ENCODE data around the gene ANKRD65.

- TF ChIP-seq, protein P1, sequence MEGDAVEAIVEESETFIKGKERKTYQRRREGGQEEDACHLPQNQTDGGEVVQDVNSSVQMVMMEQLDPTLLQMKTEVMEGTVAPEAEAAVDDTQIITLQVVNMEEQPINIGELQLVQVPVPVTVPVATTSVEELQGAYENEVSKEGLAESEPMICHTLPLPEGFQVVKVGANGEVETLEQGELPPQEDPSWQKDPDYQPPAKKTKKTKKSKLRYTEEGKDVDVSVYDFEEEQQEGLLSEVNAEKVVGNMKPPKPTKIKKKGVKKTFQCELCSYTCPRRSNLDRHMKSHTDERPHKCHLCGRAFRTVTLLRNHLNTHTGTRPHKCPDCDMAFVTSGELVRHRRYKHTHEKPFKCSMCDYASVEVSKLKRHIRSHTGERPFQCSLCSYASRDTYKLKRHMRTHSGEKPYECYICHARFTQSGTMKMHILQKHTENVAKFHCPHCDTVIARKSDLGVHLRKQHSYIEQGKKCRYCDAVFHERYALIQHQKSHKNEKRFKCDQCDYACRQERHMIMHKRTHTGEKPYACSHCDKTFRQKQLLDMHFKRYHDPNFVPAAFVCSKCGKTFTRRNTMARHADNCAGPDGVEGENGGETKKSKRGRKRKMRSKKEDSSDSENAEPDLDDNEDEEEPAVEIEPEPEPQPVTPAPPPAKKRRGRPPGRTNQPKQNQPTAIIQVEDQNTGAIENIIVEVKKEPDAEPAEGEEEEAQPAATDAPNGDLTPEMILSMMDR (IDR thresholded peaks at IDR 0.05) = no peak
- TF ChIP-seq POLR2A (IDR thresholded peaks at IDR 0.05) = no peak
Observed at GRCh38 chr1:1376551-1377226, 44.4 kb downstream of the ANKRD65 start.

All from lower leg skin (tissue), 3 donors.